Left ventricle myocardium inferior (tissue), 1 donor: ENCODE measurements around the gene LILRB2. TPM values are rescaled to one million over a fixed set of nuclear protein-coding genes. Genes with fewer than 3 reads are reported as not detected.
"Not testable (repeated sequence)": the region's sequence is repeated elsewhere in the genome, so short reads cannot be mapped to it uniquely, and the experiment has no call there.

Source experiments
- DNase-seq: peaks from one replicate; pipeline ENCODE4 v3.0.0-alpha.2; 2020
- H3K27ac ChIP-seq: fragments of 200-600 bp; replicated peaks from 2 replicates; pipeline ENCODE4 v1.8.0; 2021
- H3K27me3 ChIP-seq: fragments of 200-600 bp; 2 replicates; pipeline ENCODE4 v1.8.0; 2021; ENCODE audit warnings: low read depth
- H3K36me3 ChIP-seq: fragments of 200-600 bp; 2 replicates; pipeline ENCODE4 v1.8.0; 2021
- H3K4me1 ChIP-seq: fragments of 200-600 bp; 2 replicates; pipeline ENCODE4 v1.8.0; 2021
- H3K4me3 ChIP-seq: fragments of 200-600 bp; 2 replicates; pipeline ENCODE4 v1.8.0; 2021; ENCODE audit warnings: mild to moderate bottlenecking, moderate library complexity
- H3K9me3 ChIP-seq: fragments of 200-600 bp; replicated peaks from 2 replicates; pipeline ENCODE4 v1.8.0; 2021
- CTCF ChIP-seq: fragments of 200-600 bp; IDR thresholded peaks from 2 replicates; pipeline ENCODE4 v1.8.0; 2021; ENCODE audit warnings: antibody characterized with exemption, mild to moderate bottlenecking, borderline replicate concordance
- intact Hi-C: fragments of 100-400 bp; cut with micrococcal nuclease; formaldehyde crosslinking; loops from one replicate; pipeline ENCODE4 v1.11.0; 2022
- total RNA-seq: library from RNA; stranded (reverse); fragmentation: NEBNext Ultra II Directional; extraction: Animal tissue kit (Norgen Biotek cat#: 25700); gene quantifications from one replicate; pipeline ENCODE4 v1.2.1, GENCODE V29; 2021
- donor health status: DM: no; HTN: yes; CAD: no; lungs with severe emphysema.

Gene LILRB2
- total RNA-seq, 1 donor from 2014 or later = 1.7 TPM

- H3K4me3 ChIP-seq, H3K27ac ChIP-seq, H3K4me1 ChIP-seq, H3K36me3 ChIP-seq, intact Hi-C loops, H3K9me3 ChIP-seq, DNase-seq: not testable (repeated sequence)
- H3K27me3 ChIP-seq = peaks cover 85% of the 10 kb centered on the region
Measured at GRCh38 chr19:54277111-54277615, 3.7 kb downstream of the LILRB2 start.

- H3K27me3 ChIP-seq = peaks cover 83% of the 10 kb centered on the region
- H3K27ac ChIP-seq = no peak overlapping the region
- H3K4me1 ChIP-seq = no peaks in the 10 kb centered on the region
- H3K36me3 ChIP-seq = no peaks in the 10 kb centered on the region
- intact Hi-C loops = no loop called here
- DNase-seq = no peak
- no peak for TF ChIP-seq CTCF
- H3K9me3 ChIP-seq = no peaks in the 10 kb centered on the region
- no peak overlapping the region for H3K4me3 ChIP-seq
Measured at GRCh38 chr19:54275951-54276350, 5.0 kb downstream of the LILRB2 start.

- H3K9me3 ChIP-seq, H3K36me3 ChIP-seq, H3K4me3 ChIP-seq, DNase-seq, intact Hi-C loops, H3K4me1 ChIP-seq, H3K27ac ChIP-seq: not testable (repeated sequence)
- H3K27me3 ChIP-seq = peaks cover 80% of the 10 kb centered on the region
Measured at GRCh38 chr19:54274516-54274915, 6.4 kb downstream of the LILRB2 start.

- no peak for TF ChIP-seq CTCF
- Histone ChIP-seq H3K27ac (no peak overlapping the region), H3K36me3 (no peaks in the 10 kb centered on the region), H3K4me3 (no peak overlapping the region), H3K4me1 (no peaks in the 10 kb centered on the region), H3K27me3 (peaks cover 78% of the 10 kb centered on the region), H3K9me3 (no peaks in the 10 kb centered on the region)
- no peak for DNase-seq
- intact Hi-C loops = no loop called here
Measured at GRCh38 chr19:54273821-54274220, 7.1 kb downstream of the LILRB2 start.

GRCh38 chr19:54272181-54272580, 8.7 kb downstream of the LILRB2 start:
- H3K27ac ChIP-seq, DNase-seq, H3K4me1 ChIP-seq, H3K36me3 ChIP-seq, intact Hi-C loops, H3K9me3 ChIP-seq, H3K4me3 ChIP-seq: not testable (repeated sequence)
- H3K27me3 ChIP-seq = peaks cover 70% of the 10 kb centered on the region

- H3K27me3 ChIP-seq = peaks cover 64% of the 10 kb centered on the region
- DNase-seq, H3K4me1 ChIP-seq, H3K27ac ChIP-seq, H3K36me3 ChIP-seq, H3K9me3 ChIP-seq, intact Hi-C loops, H3K4me3 ChIP-seq: not testable (repeated sequence)
Measured at GRCh38 chr19:54271587-54271986, 9.3 kb downstream of the LILRB2 start.

- Histone ChIP-seq H3K4me1 (no peaks in the 10 kb centered on the region), H3K27me3 (peaks cover 63% of the 10 kb centered on the region), H3K4me3 (no peak overlapping the region), H3K9me3 (no peaks in the 10 kb centered on the region), H3K36me3 (no peaks in the 10 kb centered on the region), H3K27ac (no peak overlapping the region)
- no peak for TF ChIP-seq CTCF
- intact Hi-C loops = no loop called here
- no peak for DNase-seq
Measured at GRCh38 chr19:54271106-54271505, 9.8 kb downstream of the LILRB2 start.

- Histone ChIP-seq H3K4me1 (no peaks in the 10 kb centered on the region), H3K4me3 (no peak overlapping the region), H3K9me3 (no peaks in the 10 kb centered on the region), H3K36me3 (no peaks in the 10 kb centered on the region), H3K27ac (no peak overlapping the region), H3K27me3 (peaks cover 70% of the 10 kb centered on the region)
- no peak for DNase-seq
- intact Hi-C loops = no loop called here
- no peak for TF ChIP-seq CTCF
Measured at GRCh38 chr19:54268936-54269335, 12.0 kb downstream of the LILRB2 start.
